Activated T-helper 1 cell treated with anti-CD3 and anti-CD28 coated beads, Interleukin-12 subunit alpha, Interleukin-12 subunit beta, Interleukin-2, Interleukin-4 antibody, amounts not matched to agents 30 ng/mL and 10 ng/mL and 1 ng/mL, durations not matched to agents 14 hours and 24 hours and 36 hours (primary cell): ENCODE measurements around the gene PPP2R5E. TPM values are rescaled to one million over a fixed set of nuclear protein-coding genes. Genes with fewer than 3 reads are reported as not detected.
"Not testable (repeated sequence)": the region's sequence is repeated elsewhere in the genome, so short reads cannot be mapped to it uniquely, and the experiment has no call there.

Source experiments
- DNase-seq: peaks from one replicate; pipeline ENCODE4 v3.0.0; 2021; ENCODE audit warnings: low spot score
- H3K27ac Mint-ChIP-seq: one replicate; pipeline ENCODE4 v1.8.0; 2021; ENCODE audit warnings: mild to moderate bottlenecking, mixed read lengths
- H3K27me3 Mint-ChIP-seq: one replicate; pipeline ENCODE4 v1.8.0; 2022; ENCODE audit warnings: mild to moderate bottlenecking, moderate library complexity, mixed read lengths; ENCODE audit not compliant: insufficient read depth
- H3K36me3 Mint-ChIP-seq: one replicate; pipeline ENCODE4 v1.8.0; 2021; ENCODE audit warnings: low read depth, mixed read lengths
- H3K4me1 Mint-ChIP-seq: one replicate; pipeline ENCODE4 v1.8.0; 2021; ENCODE audit warnings: low read depth, mixed read lengths
- H3K4me3 Mint-ChIP-seq: one replicate; pipeline ENCODE4 v1.8.0; 2021; ENCODE audit warnings: mild to moderate bottlenecking, moderate library complexity, mixed read lengths
- H3K9me3 Mint-ChIP-seq: one replicate; pipeline ENCODE4 v1.8.0; 2021; ENCODE audit warnings: mixed read lengths
- intact Hi-C: fragments of 100-400 bp; cut with micrococcal nuclease; formaldehyde crosslinking; loops from one replicate; pipeline ENCODE4 v1.15.1; 2024
- total RNA-seq: library from RNA; stranded (reverse); gene quantifications from 2 replicates; pipeline ENCODE4 v1.2.3, GENCODE V29; 2022

Gene PPP2R5E
- total RNA-seq: 46.3 and 47.6 TPM in 2 replicates

DNA sequence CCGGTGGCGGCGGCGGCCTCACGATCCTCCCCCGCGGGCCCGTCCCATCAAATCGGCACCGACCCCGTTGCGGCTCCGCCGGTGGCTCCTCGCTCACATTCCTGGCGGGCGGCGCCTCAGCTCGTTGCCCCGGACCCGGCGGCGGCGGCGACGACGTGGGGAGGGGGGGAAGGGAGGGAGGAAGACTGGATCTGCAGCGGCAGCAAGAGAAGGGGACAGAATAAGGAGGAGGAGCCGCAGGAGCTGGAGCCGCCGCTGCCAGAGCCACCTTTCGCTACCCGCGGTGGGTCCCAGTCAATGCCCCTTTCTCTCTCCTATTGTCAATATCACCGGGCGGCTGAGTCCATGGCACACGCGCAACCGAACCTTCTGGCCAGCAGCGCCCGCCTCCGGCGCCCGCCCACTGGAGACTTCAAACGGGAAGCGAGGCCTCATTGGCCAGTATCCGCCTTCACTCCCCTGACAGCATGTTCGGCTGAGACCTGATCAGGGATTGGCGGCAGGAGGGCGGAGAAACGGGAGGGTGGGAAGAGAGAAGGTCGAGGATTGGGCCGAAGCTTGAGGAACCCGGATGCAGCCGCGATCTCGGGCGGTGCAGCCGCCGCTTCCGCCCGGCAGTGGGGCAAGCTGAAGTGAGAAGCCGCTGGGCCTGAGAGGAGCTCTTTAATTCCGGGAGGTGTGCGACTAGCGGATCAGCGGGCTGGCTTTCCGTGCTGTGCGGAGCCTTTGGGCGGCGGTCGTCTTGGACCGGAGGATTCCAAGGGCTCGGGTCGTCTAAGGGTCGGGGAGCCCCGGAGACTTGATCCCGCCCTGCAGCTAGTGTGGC is at the start of gene PPP2R5E:
TSS of gene PPP2R5E (minus strand) at position 378 of the 826 bp plus-strand sequence. CDS start 3,692 bp downstream, outside the sequence.
- Mint-ChIP-seq H3K36me3 (peaks cover 21% of the 10 kb centered on the region), H3K9me3 (no peaks in the 10 kb centered on the region), H3K4me3 (peak within 1 kb of the TSS; percentile 97), H3K27me3 (peaks cover 2% of the 10 kb centered on the region), H3K27ac (peak within 1 kb of the TSS; percentile 95), H3K4me1 (peaks cover 36% of the 10 kb centered on the region)
- intact Hi-C loops: loop anchor here (1.0 to 10.0 kb wide), 12 partner anchors 33 to 962 kb away; partner anchors contain the start of genes AKAP5, MTHFD1, SYNE2 and WDR89
- DNase-seq: peak; percentile 97

DNA sequence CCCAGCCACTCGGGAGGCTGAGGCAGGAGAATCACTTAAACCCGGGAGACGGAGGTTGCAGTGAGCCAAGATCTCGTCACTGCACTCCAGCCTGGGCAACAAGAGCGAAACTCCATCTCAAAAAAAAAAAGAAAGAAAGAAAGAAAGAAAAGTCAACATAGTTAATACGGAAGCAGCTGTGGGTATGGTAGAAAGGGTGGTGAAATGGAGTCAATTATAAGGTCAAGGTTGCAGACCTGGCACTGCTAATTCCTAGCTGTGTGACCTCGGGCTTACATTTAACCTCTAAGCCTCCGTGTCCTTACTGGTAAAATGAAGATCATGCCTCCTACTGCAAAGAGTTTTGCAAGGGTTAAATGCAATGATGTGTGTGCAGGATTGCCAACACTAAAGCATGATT is 39.9 kb upstream of the PPP2R5E start:
- H3K9me3 Mint-ChIP-seq: not testable (repeated sequence)

DNA sequence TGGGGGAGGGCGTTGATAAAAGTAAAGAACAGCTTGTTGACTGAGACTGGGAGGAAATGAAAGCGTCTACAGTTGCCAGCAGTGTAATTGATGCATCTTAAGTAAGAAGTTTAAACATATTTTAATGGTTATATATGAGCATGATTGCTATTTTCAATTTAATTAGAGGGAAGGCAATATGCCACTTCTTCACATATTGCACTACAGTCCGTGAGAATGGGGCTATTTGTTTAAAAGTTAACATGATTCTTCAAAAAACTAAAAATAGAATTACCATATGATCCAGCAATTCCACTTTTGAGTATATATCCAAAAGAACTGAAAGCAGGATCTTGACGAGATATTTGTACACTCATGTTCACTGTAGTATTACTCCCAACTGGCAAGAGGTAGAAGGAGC is 38.3 kb upstream of the PPP2R5E start:
- Mint-ChIP-seq H3K27me3 (peaks cover 5% of the 10 kb centered on the region), H3K36me3 (no peaks in the 10 kb centered on the region), H3K4me3 (no peak overlapping the region), H3K4me1 (no peaks in the 10 kb centered on the region), H3K27ac (no peak overlapping the region), H3K9me3 (no peaks in the 10 kb centered on the region)
- intact Hi-C loops: no loop called here
- DNase-seq: no peak

More for the DNA sequence above, 39.9 kb upstream of the PPP2R5E start:
- intact Hi-C loops, H3K27me3 Mint-ChIP-seq, H3K36me3 Mint-ChIP-seq, H3K27ac Mint-ChIP-seq, H3K4me1 Mint-ChIP-seq, DNase-seq, H3K4me3 Mint-ChIP-seq: not testable (repeated sequence)

DNA sequence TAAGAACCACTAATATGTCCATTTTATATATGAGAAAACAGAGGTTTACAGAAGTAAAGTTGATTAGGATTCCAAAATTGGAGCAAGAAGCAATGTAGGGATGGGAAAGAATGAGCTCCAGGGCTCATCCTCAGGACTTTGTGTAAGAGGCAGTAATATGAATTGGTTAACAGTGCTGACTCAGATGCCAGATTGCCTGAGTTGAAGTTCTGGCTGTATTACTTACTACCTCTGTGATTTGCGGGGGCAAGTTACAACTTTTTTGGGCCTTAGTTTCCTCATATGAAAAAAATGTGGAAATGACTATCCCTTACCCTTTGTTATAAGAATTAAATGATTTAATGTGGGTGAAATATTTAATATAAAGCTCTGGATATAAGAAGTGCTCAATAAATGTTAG is 35.1 kb upstream of the PPP2R5E start:
- no peak for DNase-seq
- H3K9me3 Mint-ChIP-seq: no peaks in the 10 kb centered on the region
- H3K27ac Mint-ChIP-seq: no peak overlapping the region
- no peak overlapping the region for H3K4me3 Mint-ChIP-seq
- intact Hi-C loops: no loop called here
- H3K27me3 Mint-ChIP-seq: peaks cover 5% of the 10 kb centered on the region
- no peaks in the 10 kb centered on the region for H3K36me3 Mint-ChIP-seq
- H3K4me1 Mint-ChIP-seq: no peaks in the 10 kb centered on the region

DNA sequence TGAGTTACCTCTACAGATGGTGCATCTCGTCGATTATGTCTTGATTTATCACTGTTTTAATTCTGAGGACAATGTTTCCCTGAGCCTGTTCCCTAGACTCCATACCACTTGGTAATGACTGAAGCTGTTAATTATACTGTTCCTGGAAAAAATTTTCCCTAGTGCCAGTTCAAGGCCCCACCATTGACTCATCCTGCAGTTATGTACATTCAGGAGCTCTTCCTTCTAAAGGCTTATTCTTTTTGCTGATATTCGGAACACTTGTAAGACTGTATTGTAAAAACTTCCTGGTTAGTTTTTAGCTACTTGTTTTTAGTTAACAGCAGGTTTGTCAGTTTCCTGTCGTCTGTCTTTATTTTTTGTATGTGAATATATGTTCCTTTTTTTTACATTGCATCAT is 30.4 kb upstream of the PPP2R5E start:
- Mint-ChIP-seq H3K27ac (no peak overlapping the region), H3K4me3 (no peak overlapping the region), H3K4me1 (no peaks in the 10 kb centered on the region), H3K9me3 (no peaks in the 10 kb centered on the region), H3K36me3 (no peaks in the 10 kb centered on the region), H3K27me3 (peaks cover 13% of the 10 kb centered on the region)
- no peak for DNase-seq
- intact Hi-C loops: no loop called here

DNA sequence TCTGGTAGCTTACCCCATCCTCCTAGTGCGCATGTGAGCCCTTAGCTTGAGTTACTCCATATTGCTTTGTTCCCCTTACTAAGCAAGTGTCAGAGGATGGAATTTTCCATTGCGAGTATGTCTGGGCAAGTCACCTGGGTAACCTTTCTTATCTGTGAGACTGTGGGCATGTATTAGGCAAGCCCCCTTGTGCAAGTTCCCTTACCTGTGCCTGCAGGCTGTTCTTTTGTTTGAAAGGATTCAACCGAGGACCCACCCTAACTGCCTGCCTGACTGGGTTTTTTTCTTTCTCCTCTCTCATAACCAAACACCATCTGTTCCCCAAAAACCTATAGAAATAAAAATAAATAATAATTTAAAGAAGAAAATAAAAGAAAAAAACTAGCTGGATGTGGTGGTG is 22.3 kb upstream of the PPP2R5E start:
- intact Hi-C loops: no loop called here
- Mint-ChIP-seq H3K4me1 (no peaks in the 10 kb centered on the region), H3K9me3 (no peaks in the 10 kb centered on the region), H3K36me3 (no peaks in the 10 kb centered on the region), H3K27me3 (peaks cover 15% of the 10 kb centered on the region), H3K4me3 (no peak overlapping the region), H3K27ac (no peak overlapping the region)
- DNase-seq: no peak

DNA sequence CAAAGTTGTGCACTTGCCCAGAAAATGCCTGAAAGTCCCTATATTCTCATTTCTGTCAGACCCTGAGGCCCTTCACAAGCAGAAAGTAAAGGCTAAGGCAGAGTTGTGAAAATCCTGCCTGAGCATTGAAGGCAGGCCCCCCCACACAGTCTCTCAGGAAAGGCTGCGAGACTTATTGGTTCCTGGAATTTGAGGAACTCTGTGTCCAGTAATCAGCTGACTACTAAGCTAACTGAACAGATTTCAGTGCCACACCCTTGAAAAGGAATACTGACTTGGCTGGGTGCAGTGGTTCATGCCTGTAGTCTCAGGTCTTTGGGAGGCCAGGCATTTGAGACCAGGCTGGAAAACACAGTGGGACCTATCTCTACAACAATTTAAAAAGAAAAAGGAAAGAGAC is 21.1 kb upstream of the PPP2R5E start:
- Mint-ChIP-seq H3K4me3 (no peak overlapping the region), H3K27ac (no peak overlapping the region), H3K27me3 (peaks cover 14% of the 10 kb centered on the region), H3K4me1 (no peaks in the 10 kb centered on the region), H3K36me3 (no peaks in the 10 kb centered on the region), H3K9me3 (no peaks in the 10 kb centered on the region)
- no peak for DNase-seq
- intact Hi-C loops: no loop called here

DNA sequence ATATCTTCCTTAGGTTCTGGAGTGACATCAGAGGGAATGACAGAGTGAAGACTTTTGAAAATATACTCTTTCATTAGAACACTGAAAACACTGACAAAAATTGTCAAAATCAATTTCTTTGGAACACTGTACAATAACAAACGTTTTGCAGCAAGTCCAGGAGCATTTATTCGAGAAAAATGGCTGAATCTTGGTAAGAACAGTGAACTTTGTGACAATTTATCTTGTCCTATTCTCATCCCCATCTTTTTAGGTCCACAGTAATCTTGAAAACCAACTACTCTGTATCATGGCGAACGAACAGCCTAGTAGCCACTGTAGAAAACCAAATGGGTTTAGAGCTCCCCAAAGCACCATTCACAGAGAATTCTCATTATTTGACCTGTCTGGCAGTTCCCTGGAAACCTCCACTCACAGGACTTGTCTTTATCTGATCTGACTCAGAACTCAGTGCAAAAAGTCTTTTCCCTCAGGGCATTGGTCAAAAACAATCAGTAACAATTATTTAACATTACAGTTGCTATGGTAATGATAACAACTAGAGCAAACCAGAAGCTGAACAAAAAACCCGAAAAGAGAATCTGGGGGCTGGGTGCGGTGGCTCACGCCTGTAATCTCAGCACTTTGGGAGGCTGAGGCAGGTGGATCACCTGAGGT is 20.3 kb upstream of the PPP2R5E start:
- H3K4me3 Mint-ChIP-seq: no peak overlapping the region
- intact Hi-C loops: no loop called here
- H3K27me3 Mint-ChIP-seq: peaks cover 14% of the 10 kb centered on the region
- H3K36me3 Mint-ChIP-seq: no peaks in the 10 kb centered on the region
- no peaks in the 10 kb centered on the region for H3K9me3 Mint-ChIP-seq
- no peaks in the 10 kb centered on the region for H3K4me1 Mint-ChIP-seq
- DNase-seq: no peak
- H3K27ac Mint-ChIP-seq: no peak overlapping the region

DNA sequence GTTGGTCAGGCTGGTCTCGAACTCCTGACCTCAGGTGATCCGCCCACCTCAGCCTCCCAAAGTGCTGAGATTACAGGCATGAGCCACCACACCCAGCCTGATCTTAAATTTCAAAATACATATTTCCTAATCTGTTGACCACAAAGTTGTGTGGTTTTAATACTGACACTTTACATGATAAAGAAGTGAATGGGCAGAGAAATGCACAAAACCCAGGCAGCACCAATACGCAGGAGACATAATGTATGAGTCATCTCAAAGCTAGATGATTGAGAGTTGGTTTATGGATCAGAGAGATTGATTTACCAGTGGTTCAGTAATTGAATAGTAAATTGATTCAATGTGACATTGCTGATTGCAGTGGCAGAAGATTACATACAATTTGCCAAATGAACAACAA is 19.2 kb upstream of the PPP2R5E start:
- Mint-ChIP-seq H3K27ac (no peak overlapping the region), H3K9me3 (no peaks in the 10 kb centered on the region), H3K36me3 (no peaks in the 10 kb centered on the region), H3K27me3 (peaks cover 16% of the 10 kb centered on the region), H3K4me3 (no peak overlapping the region), H3K4me1 (no peaks in the 10 kb centered on the region)
- intact Hi-C loops: no loop called here
- DNase-seq: no peak

DNA sequence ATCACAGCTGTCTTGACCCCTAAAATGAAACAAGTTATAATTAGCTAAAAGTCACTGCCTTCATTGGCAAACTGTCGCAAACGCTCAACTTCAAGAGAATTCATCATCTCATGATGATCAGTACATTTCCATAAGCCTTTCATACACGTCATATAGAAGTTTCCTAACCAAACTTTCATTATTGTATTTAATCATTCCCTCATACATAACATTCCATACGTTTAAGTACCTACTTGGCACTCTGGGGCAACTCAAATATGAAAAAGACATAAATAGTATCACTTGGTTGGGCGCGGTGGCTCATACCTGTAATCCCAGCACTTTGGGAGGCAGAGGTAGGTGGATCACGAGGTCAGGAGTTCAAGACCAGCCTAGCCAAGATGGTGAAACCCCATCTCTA is 12.4 kb upstream of the PPP2R5E start:
- H3K27me3 Mint-ChIP-seq: peaks cover 10% of the 10 kb centered on the region
- no peak for DNase-seq
- H3K27ac Mint-ChIP-seq: no peak overlapping the region
- peaks cover 5% of the 10 kb centered on the region for H3K4me1 Mint-ChIP-seq
- no peaks in the 10 kb centered on the region for H3K9me3 Mint-ChIP-seq
- no peaks in the 10 kb centered on the region for H3K36me3 Mint-ChIP-seq
- no peak overlapping the region for H3K4me3 Mint-ChIP-seq
- intact Hi-C loops: no loop called here

DNA sequence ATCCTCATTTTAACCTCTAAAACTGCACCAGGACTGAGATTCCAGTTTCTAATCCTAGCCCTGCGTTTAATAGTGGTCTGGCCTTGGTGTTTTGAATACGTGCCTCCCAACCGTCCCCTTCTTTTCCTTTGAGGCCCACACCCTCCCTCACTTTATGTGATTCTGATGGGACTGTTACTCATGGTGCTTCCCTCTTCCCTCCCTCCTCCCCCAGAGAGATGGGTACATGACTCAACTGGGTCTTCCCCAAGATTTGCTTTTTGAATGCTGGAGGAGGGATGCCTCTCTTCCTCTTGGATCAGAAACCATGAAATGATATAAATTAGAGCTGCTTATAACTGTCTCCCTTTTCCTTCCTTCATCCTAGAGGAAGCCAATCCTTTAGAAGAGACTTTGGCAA is 8.2 kb upstream of the PPP2R5E start:
- Mint-ChIP-seq H3K36me3 (no peaks in the 10 kb centered on the region), H3K27ac (no peak overlapping the region), H3K9me3 (no peaks in the 10 kb centered on the region), H3K4me1 (peaks cover 5% of the 10 kb centered on the region), H3K4me3 (no peak overlapping the region), H3K27me3 (peaks cover 11% of the 10 kb centered on the region)
- DNase-seq: no peak
- intact Hi-C loops: no loop called here

DNA sequence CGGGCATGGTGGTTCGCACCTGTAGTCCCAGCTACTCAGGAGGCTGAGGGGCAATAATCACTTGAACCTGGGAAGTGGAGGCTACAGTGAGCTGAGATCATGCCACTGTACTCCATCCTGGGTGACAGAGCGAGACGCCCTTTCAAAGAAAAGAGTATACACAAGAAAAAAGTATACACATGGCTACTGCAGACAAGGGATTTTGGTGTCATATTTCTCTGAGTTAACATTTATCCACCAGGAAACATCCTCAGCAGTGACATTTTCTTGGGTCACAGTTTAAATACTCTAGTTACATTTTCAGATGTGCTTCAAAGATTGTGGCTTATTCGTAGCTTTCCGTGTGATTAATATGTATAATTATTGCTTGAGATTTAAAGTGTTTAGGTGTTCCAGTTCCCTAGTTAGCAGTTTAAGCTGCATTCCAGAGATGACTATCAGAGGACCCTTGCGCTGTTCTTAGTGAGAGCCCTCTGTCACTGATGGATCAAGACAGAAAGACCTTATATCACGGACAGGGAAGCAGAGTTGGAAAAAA is 4.7 kb upstream of the PPP2R5E start:
- Mint-ChIP-seq H3K27ac (no peak overlapping the region), H3K4me1 (peaks cover 17% of the 10 kb centered on the region), H3K9me3 (no peaks in the 10 kb centered on the region), H3K36me3 (peaks cover 2% of the 10 kb centered on the region), H3K4me3 (no peak overlapping the region), H3K27me3 (peaks cover 11% of the 10 kb centered on the region)
- no peak for DNase-seq
- intact Hi-C loops: loop anchor here (10.0 kb wide), 1 partner anchor 957 kb away; the partner anchor contains the start of genes ZBTB1 and ZBTB25

DNA sequence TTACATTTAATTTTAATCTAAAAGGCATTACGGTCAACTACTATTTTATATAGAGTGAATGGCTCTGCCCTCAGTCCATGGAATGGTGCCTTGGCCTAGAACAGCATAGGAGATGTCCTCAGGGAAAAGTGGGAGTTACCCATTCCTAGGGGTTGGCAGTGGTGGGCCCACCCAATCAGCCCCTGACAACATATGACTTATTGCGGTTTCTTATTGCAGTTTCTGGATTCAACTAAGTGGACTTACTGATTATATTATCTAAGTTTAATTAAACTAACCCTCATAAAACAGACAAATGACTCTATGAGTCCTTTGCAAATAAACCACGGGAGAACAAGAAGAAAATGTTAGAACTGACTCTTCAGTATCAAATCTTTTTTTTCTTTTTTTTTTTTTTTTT is 2.3 kb upstream of the PPP2R5E start:
- Mint-ChIP-seq H3K27ac (no peak overlapping the region), H3K36me3 (peaks cover 13% of the 10 kb centered on the region), H3K27me3 (peaks cover 2% of the 10 kb centered on the region), H3K4me3 (no peak overlapping the region), H3K4me1 (peaks cover 29% of the 10 kb centered on the region), H3K9me3 (no peaks in the 10 kb centered on the region)
- intact Hi-C loops: loop anchor here (10.0 kb wide), 1 partner anchor 959 kb away; the partner anchor contains the start of genes ZBTB1 and ZBTB25
- no peak for DNase-seq
